Thyroid gland (tissue), 4 donors: ENCODE data around the gene JAKMIP1.

Experiments
- CTCF ChIP-seq, 6 experiments: fragments of 200-600 bp in 3 of 6; fragments of 450-650 bp in 3 of 6; sonication (generic) in 3 of 6; IDR thresholded peaks; one replicate each; pipeline ENCODE4 v1.5.1; 2016 to 2019; ENCODE audit warnings: antibody characterized with exemption in 6 of 6, mild to moderate bottlenecking in 2 of 6, inconsistent platforms in 1 of 6, moderate library complexity in 1 of 6
- POLR2A ChIP-seq, 2 donors: fragments of 450-650 bp; IDR thresholded peaks; one replicate each; pipeline ENCODE4 v1.6.1; 2017; ENCODE audit warnings: antibody characterized with exemption in 2 of 2, mild to moderate bottlenecking in 2 of 2, moderate library complexity in 1 of 2

GRCh38 chr4:5996641-5997040 is 203.7 kb downstream of the JAKMIP1 start:
- TF ChIP-seq CTCF (IDR thresholded peaks at IDR 0.05) (no peak), POLR2A (IDR thresholded peaks at IDR 0.05) (no peak)
